Activated T-cell treated with anti-CD3 and anti-CD28 coated beads for 48 hours (primary cell): Measurements from ENCODE around the gene WDR35.
"Not testable (repeated sequence)": the region's sequence is repeated elsewhere in the genome, so short reads cannot be mapped to it uniquely, and the experiment has no call there.

Experiments used
- DNase-seq: peaks from one replicate; pipeline ENCODE4 v3.0.0-alpha.2; 2020; ENCODE audit warnings: low read depth

WDR35 gene

GRCh38 chr2:19937004-19937403 lies 52.9 kb downstream of the WDR35 start:
- DNase-seq: no peak

GRCh38 chr2:19936203-19936602 lies 53.7 kb downstream of the WDR35 start:
- no peak for DNase-seq

- no peak for DNase-seq
These were observed 56.4 kb downstream of the WDR35 start for GRCh38 chr2:19933351-19933981.

DNA sequence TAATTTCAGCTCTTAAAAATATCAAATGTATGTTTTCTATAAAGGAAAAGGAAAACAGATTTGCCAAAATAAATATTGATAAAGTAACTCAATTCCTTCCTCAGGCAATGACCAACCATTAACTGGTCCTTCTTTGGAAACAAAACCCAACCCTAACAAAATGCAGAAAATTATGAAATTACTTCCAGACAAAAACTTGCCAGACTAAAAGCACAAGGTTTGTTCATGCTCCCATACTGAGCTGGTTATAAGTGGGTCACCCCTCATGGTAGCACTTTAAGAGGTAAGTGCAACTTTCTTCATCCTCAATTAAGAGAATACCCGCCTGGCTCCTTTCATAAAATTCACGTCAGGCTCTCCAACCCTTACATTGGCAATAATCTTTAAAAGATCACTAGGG lies 57.0 kb downstream of the WDR35 start:
- no peak for DNase-seq

- no peak for DNase-seq
These were observed 60.7 kb downstream of the WDR35 start for GRCh38 chr2:19929226-19929625.

DNA sequence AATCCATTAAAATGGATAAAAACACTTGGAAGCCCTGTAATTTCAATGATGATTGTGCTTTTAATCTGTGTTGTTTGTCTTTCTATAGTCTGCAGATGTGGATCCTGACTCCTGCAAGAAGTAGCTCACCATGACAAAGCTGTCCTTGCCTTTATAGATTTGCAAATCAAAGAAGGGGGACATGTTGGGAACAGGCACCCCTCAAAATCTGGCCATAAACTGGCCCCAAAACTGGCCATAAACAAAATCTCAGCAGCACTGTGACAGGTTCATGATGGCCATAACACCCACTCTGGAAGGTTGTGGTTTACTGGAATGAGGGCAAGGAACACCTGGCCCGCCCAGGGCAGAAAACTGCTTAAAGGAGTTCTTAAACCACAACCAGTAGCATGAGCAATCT lies 62.1 kb downstream of the WDR35 start:
- DNase-seq: not testable (repeated sequence)

- not testable (repeated sequence) for DNase-seq
These were observed 65.4 kb downstream of the WDR35 start for GRCh38 chr2:19924526-19924925.

DNA sequence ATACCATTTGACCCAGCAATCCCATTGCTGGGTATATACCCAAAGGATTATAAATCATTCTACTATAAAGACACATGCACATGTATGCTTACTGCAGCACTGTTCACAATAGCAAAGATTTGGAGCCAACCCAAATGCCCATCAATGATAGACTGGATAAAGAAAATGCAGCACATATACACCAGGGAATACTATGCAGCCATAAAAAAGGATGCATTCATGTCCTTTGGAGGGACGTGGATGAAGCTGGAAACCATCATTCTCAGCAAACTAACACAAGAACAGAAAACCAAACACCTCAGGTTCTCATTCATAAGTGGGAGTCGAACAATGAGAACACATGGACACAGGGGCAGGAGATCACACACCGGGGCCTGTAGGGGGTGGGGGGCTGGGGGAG lies 67.7 kb downstream of the WDR35 start:
- not testable (repeated sequence) for DNase-seq

- no peak for DNase-seq
These were observed 73.4 kb downstream of the WDR35 start for GRCh38 chr2:19916385-19916950.

- no peak for DNase-seq
These were observed 75.5 kb downstream of the WDR35 start for GRCh38 chr2:19914266-19914975.

GRCh38 chr2:19911808-19912509 lies 77.9 kb downstream of the WDR35 start:
- no peak for DNase-seq

DNA sequence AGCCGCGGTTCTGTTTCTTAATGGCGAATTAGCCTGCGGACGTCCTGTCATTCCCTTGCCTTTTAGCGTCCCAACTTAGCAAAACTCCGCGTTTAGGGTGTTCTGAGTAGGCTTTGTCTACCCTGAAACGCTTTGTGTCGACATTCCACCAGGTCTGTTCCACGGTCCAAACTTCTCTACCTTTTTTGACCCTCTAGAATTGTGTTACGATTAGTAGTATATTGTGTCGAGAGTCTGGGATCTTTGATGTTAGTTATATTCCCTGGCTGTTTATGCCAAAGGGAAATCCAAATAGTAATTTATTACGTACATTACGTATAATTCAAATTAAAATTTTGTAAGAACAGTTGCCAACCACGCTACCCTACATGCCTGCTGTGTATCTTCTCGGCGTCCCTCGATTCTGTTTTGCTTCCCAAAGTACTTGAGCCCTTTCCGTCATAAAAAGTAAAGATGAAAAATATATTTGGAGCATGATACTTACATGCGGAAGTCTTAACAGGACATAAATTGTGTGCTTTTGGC lies 87.6 kb downstream of the WDR35 start:
- DNase-seq: no peak

DNA sequence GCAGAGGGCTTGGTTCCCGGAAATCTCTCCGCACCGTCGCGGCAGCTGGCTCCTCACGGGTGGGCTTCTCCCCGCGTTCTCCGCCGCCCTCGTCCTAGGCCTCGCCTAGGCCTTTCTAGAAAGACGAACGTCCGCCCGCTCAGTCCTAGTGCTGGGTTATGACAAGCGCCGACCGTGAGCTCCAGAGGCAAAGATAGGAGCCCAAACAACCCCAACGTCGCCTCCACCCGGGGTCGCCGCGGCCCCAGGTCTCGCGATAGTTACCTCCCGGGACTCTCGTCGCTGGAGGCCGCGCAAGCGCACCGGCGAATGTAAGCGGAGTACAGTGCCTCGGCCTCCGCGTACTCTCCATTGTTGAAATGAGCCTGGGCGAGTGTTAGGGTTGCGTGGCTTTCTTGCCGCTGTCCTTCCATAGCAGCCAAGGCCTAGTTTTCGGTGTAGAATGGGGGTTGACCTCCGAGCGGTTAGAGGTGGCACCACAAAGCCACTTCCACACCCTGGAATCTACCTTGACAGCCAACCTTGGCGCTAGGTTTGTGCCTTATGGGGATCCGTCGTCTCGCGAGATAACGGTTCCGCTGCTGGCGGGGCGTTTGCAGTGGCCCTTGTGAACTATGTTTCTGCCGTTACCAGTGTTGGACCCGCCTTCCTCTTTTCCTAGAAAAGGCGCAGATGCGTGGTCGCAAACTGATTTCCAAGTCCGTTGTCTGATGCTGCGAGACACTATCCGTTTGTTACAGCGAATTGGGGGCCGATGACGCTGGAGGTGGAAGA lies 88.3 kb downstream of the WDR35 start, which contains the start of gene TTC32:
Gene TTC32, minus strand, starts transcription at position 542 of the 774 bp plus-strand sequence. Its CDS starts 129 bp downstream, at position 413.
- DNase-seq: peak; percentile 86

- no peak for DNase-seq
These were observed 88.9 kb downstream of the WDR35 start for GRCh38 chr2:19900931-19901441.

DNA sequence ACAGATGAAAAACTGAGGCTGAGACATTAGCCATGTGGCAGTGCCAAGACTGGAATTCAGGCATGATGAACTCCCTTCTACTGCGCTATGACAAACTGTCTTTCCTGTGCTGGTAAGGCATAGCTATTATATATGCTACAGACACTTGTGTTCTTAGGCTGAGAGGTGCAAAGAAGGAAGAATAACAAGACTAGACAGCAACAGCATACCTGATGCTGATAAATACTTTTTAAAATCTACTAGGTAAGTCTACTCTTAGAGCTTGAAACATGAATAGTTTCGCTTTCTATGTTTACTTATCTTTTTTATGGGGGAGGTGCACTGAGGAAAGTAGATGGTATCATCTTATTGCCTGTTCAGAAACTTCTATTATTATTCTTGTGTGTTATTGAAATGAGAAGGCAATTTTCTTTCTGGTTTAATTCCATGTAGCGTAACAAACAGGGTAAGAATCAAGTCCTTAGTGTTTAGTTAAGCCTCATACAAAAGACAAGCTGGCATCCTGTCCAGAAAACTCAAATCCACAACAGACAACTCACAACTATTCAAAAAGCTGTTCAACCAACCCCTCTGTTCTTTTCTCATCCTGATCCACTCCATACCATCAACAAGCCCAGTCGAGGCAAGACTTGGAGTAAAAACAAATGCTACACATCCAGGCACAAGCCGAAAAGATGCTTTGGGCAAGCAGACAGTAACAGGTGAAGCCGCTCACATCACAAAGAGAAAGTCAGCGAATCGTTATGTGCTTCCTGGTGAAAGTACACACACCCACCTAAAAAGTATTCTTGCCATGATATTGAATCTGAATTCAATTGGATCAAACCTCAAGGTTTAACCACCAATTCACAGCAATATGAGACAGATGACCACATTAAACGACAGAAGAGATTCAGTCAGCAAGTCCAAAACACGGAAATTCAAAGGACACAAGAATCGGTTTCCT lies 89.6 kb downstream of the WDR35 start:
- DNase-seq: no peak

GRCh38 chr2:19898592-19899329 lies 91.1 kb downstream of the WDR35 start:
- no peak for DNase-seq

DNA sequence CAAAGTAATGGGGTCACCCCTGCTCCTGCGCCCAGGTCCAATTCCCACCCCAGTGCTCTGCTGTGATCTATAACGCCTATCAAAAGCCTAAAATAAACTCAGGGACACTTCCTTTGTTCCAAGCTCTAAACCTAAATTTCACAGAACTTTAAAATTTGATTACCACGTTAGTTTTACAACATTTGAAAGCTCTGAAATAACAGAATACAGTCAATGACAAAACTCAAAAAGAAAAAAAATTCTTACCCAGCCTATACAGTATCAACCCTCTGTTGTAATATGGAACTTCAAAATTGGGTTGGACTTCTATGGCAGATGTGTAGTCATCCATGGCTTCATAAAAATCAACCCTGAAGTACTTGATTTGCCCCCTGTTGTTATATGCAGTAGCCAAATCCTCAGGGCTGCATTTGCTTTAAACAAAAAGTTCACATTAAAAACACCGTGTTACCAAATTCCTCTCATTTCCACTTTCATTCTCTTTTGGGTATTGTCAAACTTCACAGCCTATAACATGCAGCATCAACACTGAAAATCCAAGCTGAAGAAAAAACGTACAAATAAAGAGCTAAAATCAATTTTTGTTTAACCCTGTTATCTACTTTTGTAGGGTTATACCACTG lies 92.2 kb downstream of the WDR35 start:
- DNase-seq: no peak

DNA sequence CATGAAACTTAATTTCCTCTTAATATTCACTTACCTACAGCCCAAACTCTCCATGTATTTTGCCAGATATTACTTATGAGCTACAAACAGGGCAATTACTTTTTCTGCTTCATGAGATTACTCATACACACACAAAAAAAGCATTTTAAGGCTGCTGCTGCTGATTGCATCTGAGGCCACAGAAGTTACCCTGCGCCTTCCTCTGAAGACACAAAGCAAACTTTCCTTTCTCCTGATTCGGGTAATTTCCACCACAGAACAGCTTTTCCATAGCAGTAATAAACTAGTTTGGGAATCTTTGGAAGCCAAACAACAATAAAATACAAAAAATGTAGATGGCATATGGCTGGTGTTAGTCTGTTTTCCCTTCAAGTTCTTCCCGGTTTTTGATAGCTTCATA lies 94.4 kb downstream of the WDR35 start:
- DNase-seq: no peak

GRCh38 chr2:19894134-19894792 lies 95.6 kb downstream of the WDR35 start:
- DNase-seq: no peak
